Measurements from ENCODE around the gene PALMD. TPM values are rescaled to one million over a fixed set of nuclear protein-coding genes. Genes with fewer than 3 reads are reported as not detected.

The PALMD gene
- total RNA-seq, 2 donors from 2014 or later, result not detected

DNA sequence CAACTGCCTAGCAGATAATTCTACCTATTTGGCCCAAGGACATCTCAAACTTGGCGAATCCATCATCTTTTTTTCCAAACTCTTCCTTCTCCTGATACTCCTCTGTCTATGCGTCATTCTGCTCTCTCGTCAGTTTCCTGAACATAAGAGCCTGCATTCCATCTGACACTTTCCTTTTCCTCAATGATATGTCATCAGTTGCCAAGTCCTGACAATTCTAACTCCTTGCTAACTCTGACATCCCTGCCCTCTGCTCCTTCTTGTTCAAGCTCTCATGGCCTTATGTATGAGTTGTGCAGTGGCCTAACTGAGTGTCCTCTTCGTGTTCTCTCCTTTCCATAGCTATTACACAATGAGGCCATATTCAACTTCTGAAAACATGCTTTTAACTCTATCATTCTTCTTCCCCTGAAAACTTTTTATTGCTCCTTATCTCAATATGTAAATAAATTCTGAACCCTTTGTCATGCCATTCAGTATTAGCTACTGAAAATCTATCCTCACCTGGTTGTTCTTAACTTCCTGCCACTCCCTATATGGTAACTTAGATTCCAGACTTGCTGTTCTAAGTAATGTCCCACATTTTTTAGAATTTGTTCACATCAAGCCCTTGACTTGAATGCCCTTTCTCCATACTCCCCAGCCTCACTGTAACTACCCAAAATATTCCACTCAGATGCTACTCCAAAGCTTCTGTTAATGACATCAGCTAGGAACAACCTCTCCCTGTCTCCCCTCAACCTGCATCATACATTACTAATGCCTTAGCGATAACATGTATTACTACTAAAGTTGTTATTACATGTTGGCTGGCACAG, 11.5 kb downstream of the PALMD start:
- no peaks in the 10 kb centered on the region for H3K4me1 Mint-ChIP-seq
- H3K27ac Mint-ChIP-seq, result no peak overlapping the region
- peaks cover 19% of the 10 kb centered on the region for H3K27me3 Mint-ChIP-seq
- no peak overlapping the region for H3K4me3 Mint-ChIP-seq
- no peak for DNase-seq
- H3K36me3 Mint-ChIP-seq (ENCODE audit: low read depth), result no peaks in the 10 kb centered on the region
- no peak for ATAC-seq
- no peaks in the 10 kb centered on the region for H3K9me3 ChIP-seq (ENCODE audit: control insufficient read depth, low read length, poor library complexity, severe bottlenecking)

DNA sequence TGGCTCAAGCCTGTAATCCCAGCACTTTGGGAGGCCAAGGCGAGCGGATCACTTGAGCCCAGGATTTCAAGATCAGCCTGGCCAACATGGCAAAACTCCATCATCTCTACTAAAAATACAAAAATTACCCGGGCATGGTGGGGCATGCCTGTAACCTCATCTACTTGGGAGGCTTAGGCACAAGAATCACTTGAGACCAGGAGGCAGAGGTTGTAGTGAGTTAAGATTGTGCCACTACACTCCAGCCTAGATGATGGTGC, 12.0 kb downstream of the PALMD start:
- ATAC-seq (no peak), DNase-seq (no peak)
- Mint-ChIP-seq H3K27me3 (peaks cover 14% of the 10 kb centered on the region), H3K27ac (no peak overlapping the region), H3K36me3 (ENCODE audit: low read depth) (no peaks in the 10 kb centered on the region), H3K4me1 (no peaks in the 10 kb centered on the region), H3K4me3 (no peak overlapping the region)
- H3K9me3 ChIP-seq (ENCODE audit: control insufficient read depth, low read length, poor library complexity, severe bottlenecking), result no peaks in the 10 kb centered on the region

DNA sequence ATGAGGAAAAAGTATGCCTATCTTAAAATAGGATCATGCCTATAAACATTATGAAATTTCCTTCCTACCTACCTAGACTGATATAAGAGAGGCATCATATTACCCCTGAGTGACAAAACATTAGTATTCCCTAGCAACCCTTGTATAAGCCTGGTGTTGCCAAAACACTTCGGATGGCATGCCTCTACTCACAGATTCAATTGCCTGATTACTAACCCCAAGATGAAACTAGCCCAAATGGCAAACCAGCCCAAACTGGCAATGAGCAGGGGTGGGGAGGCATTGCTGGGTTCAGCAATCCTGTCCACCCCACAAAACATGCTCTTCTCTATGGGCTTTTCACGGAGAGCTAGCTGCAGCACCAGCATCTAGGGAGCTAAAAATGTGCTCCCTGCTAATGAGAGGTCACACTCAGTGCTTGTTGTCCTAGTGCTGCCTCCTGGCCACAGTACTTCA, 13.9 kb downstream of the PALMD start:
- no peak overlapping the region for H3K27ac Mint-ChIP-seq
- no peak for DNase-seq
- peaks cover 18% of the 10 kb centered on the region for H3K27me3 Mint-ChIP-seq
- ATAC-seq, result no peak
- H3K4me3 Mint-ChIP-seq, result no peak overlapping the region
- no peaks in the 10 kb centered on the region for H3K36me3 Mint-ChIP-seq (ENCODE audit: low read depth)
- no peaks in the 10 kb centered on the region for H3K4me1 Mint-ChIP-seq
- no peaks in the 10 kb centered on the region for H3K9me3 ChIP-seq (ENCODE audit: control insufficient read depth, low read length, poor library complexity, severe bottlenecking)

DNA sequence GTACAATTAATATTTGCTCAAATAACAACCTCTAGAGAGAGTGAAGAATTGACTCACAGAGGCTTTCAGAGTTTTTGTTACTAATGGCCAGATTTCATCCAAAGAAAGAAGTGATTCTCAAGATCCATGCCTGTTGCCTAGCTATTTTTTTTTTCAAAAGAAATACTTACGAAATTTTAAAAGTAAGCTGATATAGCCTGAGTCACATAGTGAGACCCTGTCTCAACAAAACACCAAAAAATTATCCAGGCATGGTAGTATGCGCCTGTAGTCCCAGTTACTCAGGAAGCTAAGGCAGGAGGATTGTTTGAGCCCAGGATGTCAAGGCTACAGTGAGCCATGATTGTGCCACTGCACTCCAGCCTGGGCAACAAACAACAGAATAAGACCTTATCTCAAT, 14.6 kb downstream of the PALMD start:
- ATAC-seq, result no peak

DNA sequence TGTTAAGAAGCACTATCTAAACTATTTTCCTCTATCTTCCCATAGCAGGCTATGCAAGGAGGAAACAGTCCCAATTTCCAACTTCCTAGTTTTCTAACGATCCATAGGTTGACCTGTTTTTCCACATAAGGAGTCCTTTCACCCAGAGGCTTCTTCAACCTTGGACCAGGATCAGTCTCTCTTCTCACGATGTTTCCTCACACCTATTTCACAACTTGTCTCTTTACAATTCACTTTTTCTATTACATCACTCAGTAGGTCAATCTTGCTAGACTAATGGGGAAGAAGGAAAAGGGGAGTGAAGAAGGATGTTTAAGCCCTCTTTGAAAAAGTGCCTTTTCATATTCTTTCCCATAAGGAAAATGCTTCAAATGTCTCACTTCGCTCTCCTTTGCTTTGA, 15.9 kb downstream of the PALMD start:
- H3K4me3 Mint-ChIP-seq, result no peak overlapping the region
- no peak for DNase-seq
- peaks cover 25% of the 10 kb centered on the region for H3K27me3 Mint-ChIP-seq
- no peaks in the 10 kb centered on the region for H3K4me1 Mint-ChIP-seq
- H3K36me3 Mint-ChIP-seq (ENCODE audit: low read depth), result no peaks in the 10 kb centered on the region
- ATAC-seq, result no peak
- H3K9me3 ChIP-seq (ENCODE audit: control insufficient read depth, low read length, poor library complexity, severe bottlenecking), result no peaks in the 10 kb centered on the region
- no peak overlapping the region for H3K27ac Mint-ChIP-seq

More for the DNA sequence above, 14.6 kb downstream of the PALMD start:
- no peak for DNase-seq
- H3K9me3 ChIP-seq (ENCODE audit: control insufficient read depth, low read length, poor library complexity, severe bottlenecking), result no peaks in the 10 kb centered on the region
- Mint-ChIP-seq H3K4me1 (no peaks in the 10 kb centered on the region), H3K36me3 (ENCODE audit: low read depth) (no peaks in the 10 kb centered on the region), H3K27ac (no peak overlapping the region), H3K27me3 (peaks cover 21% of the 10 kb centered on the region), H3K4me3 (no peak overlapping the region)

DNA sequence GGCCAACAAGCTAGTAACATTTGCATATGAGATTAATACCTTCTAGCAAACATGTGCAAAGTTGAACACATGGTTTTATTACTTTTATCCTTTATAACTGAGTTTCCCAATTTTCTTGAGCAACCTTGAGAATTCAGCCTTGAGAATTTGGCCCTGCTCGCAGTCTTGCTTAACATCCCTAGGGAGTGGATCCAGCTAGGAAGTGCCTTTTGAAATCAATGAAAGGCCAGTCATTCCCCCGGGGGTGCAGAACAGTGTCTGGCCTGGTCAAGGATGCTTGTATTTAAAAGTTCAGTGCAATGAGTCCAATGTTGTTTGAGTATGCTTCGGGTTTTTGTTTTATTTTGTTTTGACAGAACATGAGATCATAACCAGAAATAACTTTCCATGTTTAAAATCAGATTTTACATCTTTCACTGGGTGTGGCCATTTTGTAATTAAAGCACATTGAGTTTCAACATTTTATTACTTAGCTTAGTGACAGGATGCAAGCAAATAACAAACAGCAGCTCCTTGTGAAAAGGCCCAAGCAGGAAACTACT, 16.7 kb downstream of the PALMD start:
- Mint-ChIP-seq H3K27ac (no peak overlapping the region), H3K27me3 (peaks cover 33% of the 10 kb centered on the region), H3K36me3 (ENCODE audit: low read depth) (no peaks in the 10 kb centered on the region), H3K4me1 (peaks cover 2% of the 10 kb centered on the region), H3K4me3 (no peak overlapping the region)
- H3K9me3 ChIP-seq (ENCODE audit: control insufficient read depth, low read length, poor library complexity, severe bottlenecking), result no peaks in the 10 kb centered on the region
- ATAC-seq, result no peak
- DNase-seq, result no peak

DNA sequence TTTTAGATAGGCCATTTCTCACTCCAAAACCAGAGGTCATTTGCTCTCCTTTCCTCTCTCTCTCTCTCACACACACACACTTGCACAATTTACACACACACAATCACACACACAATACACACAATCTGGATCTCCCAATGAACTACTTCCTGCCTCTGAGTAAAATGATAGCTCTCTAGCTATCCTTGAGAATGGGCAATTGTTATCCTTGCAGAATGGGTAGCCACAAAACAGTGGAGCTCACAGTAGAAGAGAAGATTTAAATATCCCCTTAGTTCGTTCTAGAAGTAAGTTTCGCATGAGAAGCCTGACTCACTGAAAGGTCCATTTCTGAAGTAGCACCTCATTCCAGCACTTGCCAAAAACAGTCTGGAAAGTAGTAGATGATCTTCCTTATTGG, 17.6 kb downstream of the PALMD start:
- H3K4me1 Mint-ChIP-seq, result peaks cover 2% of the 10 kb centered on the region
- no peak for ATAC-seq
- no peaks in the 10 kb centered on the region for H3K36me3 Mint-ChIP-seq (ENCODE audit: low read depth)

DNA sequence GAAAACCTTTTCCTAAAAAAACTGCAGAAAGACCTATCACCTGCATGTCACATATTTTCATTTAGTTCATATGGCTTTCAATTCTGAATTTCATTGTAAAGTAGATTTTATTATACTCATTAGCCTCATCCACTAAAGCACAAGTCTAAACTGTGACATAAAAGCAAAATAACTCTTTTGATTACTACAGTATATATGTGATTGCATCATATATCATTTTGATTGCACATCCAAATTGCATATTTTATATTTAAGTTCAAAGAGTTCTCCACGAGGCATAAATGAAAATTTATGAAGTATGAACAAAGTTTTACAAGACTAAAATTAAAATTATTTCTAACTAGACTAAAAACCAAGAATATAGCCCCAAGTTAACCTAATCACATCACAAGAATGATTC, 19.3 kb downstream of the PALMD start:
- H3K9me3 ChIP-seq (ENCODE audit: control insufficient read depth, low read length, poor library complexity, severe bottlenecking), result no peaks in the 10 kb centered on the region
- Mint-ChIP-seq H3K36me3 (ENCODE audit: low read depth) (no peaks in the 10 kb centered on the region), H3K27me3 (peaks cover 36% of the 10 kb centered on the region), H3K27ac (no peak overlapping the region), H3K4me1 (peaks cover 2% of the 10 kb centered on the region), H3K4me3 (no peak overlapping the region)
- ATAC-seq (no peak), DNase-seq (no peak)

More for the DNA sequence above, 17.6 kb downstream of the PALMD start:
- Mint-ChIP-seq H3K4me3 (no peak overlapping the region), H3K27ac (no peak overlapping the region), H3K27me3 (peaks cover 38% of the 10 kb centered on the region)
- DNase-seq, result no peak
- no peaks in the 10 kb centered on the region for H3K9me3 ChIP-seq (ENCODE audit: control insufficient read depth, low read length, poor library complexity, severe bottlenecking)

DNA sequence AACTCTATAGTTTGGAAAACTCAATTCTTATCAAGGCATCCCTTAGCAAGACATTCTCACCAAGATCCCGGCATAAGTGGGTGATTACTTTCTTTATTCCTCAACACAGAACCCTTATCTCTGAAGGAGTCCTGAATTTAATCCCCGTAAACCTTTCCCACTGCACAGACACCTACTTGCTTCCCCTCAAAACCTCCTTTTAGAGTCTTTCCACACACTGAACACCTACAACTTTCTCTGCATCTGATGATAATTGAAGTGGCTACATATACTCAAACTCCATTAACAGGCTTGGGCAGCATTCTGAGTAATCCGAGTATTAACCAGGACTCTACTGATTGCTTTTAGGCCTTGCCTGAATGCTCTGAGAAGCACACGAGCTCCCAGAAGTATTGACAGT, 23.5 kb downstream of the PALMD start:
- H3K27ac Mint-ChIP-seq, result no peak overlapping the region
- H3K36me3 Mint-ChIP-seq (ENCODE audit: low read depth), result peaks cover 3% of the 10 kb centered on the region
- ATAC-seq, result no peak
- H3K4me1 Mint-ChIP-seq, result peaks cover 2% of the 10 kb centered on the region
- no peak for DNase-seq
- no peaks in the 10 kb centered on the region for H3K9me3 ChIP-seq (ENCODE audit: control insufficient read depth, low read length, poor library complexity, severe bottlenecking)
- H3K27me3 Mint-ChIP-seq, result peaks cover 62% of the 10 kb centered on the region
- H3K4me3 Mint-ChIP-seq, result no peak overlapping the region

DNA sequence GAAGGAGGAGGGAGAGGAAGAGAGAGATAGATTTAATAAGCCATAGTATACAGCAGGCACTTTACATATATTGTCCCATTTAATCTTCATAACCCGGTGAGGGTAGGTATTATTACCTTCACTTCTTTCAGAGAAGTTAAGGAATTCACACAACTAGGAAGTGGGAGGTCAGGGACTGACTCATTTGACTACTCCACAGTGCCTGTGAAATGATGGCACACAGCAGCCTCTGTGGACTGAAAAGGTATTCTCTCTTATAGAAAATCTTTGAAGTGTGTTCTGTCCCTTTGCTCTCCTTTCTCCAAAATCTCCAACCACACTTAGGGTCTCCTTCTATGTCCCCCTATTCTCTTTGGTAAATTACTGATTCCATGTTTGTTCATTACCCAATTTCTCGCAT, 23.9 kb downstream of the PALMD start:
- Mint-ChIP-seq H3K4me1 (peaks cover 2% of the 10 kb centered on the region), H3K27me3 (peaks cover 62% of the 10 kb centered on the region), H3K4me3 (no peak overlapping the region), H3K27ac (no peak overlapping the region), H3K36me3 (ENCODE audit: low read depth) (peaks cover 3% of the 10 kb centered on the region)
- H3K9me3 ChIP-seq (ENCODE audit: control insufficient read depth, low read length, poor library complexity, severe bottlenecking), result no peaks in the 10 kb centered on the region
- DNase-seq, result no peak
- ATAC-seq, result no peak

DNA sequence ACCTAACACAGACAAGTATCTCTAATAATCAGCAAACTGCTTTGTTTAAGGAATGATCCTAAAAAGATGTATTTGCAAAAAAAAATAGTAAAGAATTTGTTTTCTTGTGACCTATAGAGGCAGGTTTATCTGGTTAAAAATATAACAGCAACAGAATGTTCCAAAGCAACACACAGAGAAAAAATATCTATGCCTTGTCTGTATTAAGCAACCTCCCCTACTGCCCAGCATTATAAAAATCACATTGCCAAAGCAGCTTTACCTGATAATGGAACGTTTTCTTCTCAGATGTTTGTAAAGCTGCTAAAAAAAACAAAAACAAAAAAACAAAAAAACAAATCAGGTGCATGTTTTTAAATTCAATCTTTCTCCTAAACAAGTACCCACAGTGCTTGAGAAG, 24.7 kb downstream of the PALMD start:
- no peaks in the 10 kb centered on the region for H3K9me3 ChIP-seq (ENCODE audit: control insufficient read depth, low read length, poor library complexity, severe bottlenecking)
- Mint-ChIP-seq H3K27ac (no peak overlapping the region), H3K4me1 (peaks cover 2% of the 10 kb centered on the region), H3K36me3 (ENCODE audit: low read depth) (peaks cover 3% of the 10 kb centered on the region), H3K27me3 (peaks cover 61% of the 10 kb centered on the region), H3K4me3 (no peak overlapping the region)
- ATAC-seq (no peak), DNase-seq (no peak)

DNA sequence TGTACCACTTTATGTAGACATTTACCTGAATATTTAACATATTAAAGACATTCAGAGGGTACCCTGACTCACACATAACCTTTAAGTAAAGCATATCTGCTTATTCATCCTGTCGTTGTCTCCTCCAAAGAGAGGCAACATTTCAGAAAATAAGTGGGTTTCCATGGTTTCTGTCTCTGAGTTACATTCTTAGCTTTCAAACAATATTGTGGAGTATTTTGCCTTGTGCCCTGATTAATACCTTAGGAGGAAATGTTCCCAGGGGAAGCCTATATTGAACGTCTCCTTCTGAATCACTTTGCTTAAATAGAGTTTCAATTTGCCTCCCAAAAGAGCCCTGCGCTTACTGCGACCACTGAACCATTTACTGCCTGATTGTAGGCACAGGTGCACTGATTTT, 26.1 kb downstream of the PALMD start:
- H3K9me3 ChIP-seq (ENCODE audit: control insufficient read depth, low read length, poor library complexity, severe bottlenecking), result no peaks in the 10 kb centered on the region
- ATAC-seq, result no peak
- no peak for DNase-seq
- Mint-ChIP-seq H3K4me1 (peaks cover 2% of the 10 kb centered on the region), H3K4me3 (no peak overlapping the region), H3K27ac (no peak overlapping the region), H3K36me3 (ENCODE audit: low read depth) (peaks cover 3% of the 10 kb centered on the region), H3K27me3 (peaks cover 55% of the 10 kb centered on the region)

DNA sequence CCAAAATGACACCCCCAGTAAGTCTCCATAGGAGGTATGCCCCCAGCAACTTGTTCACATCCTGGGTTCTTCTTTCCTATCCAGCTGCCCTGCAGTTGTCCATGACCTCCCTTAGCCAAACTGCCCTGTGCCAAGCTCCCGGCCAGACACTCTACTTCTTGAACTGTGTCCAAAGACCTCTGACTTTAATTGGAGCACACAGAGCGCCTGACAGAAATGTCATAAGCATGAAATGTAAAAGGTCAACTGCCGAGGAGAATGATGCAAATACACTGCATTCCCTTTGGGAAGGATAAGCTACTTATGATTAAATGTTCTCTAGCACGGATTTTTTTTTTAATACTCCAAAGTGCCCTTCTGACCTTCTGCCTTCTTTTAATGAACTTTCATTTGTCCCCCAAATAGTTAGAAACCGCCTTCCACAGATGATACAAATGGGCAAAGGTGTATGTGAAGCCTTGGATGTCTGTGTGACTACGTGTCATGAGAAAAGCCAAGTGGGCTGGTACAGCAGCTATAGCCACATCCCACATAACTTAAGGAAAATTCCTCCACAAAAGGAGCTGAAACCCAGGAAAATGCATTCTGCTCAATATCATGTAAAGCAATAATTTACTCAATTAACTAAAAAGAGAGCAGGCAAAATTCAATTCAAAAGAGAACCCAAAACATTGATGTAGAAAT, 26.8 kb downstream of the PALMD start:
- no peak overlapping the region for H3K4me3 Mint-ChIP-seq
- H3K27me3 Mint-ChIP-seq, result peaks cover 49% of the 10 kb centered on the region
- DNase-seq (no peak), ATAC-seq (no peak)
- H3K27ac Mint-ChIP-seq, result no peak overlapping the region
- H3K9me3 ChIP-seq (ENCODE audit: control insufficient read depth, low read length, poor library complexity, severe bottlenecking), result no peaks in the 10 kb centered on the region
- no peaks in the 10 kb centered on the region for H3K4me1 Mint-ChIP-seq
- H3K36me3 Mint-ChIP-seq (ENCODE audit: low read depth), result peaks cover 3% of the 10 kb centered on the region

DNA sequence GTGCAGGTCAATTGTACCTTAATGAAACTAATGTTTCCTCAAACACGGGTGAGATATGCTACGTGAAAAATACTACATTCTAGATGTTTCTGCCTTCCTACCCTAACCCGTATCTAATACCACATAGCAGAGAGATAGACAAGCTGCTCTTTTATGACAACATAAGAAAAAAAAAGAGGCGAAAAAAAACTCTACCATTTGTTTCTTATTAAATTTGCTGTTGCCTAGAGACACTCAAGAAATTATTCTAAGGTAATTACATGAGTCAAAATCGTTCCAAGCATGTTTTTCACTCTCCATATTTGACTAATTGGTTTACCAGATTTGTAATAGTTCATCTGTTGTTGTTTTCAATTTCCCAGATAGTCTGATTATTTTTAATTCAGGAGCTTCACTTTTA, 27.4 kb downstream of the PALMD start:
- Mint-ChIP-seq H3K4me3 (no peak overlapping the region), H3K4me1 (no peaks in the 10 kb centered on the region), H3K27ac (no peak overlapping the region), H3K27me3 (peaks cover 45% of the 10 kb centered on the region), H3K36me3 (ENCODE audit: low read depth) (peaks cover 3% of the 10 kb centered on the region)
- H3K9me3 ChIP-seq (ENCODE audit: control insufficient read depth, low read length, poor library complexity, severe bottlenecking), result no peaks in the 10 kb centered on the region
- ATAC-seq (no peak), DNase-seq (no peak)
